Erythroblast (primary cell): ENCODE data around the gene TTLL9.

Source experiments
- DNase-seq, 2 experiments: peaks; one replicate each; lab custom pipeline; 2025; lab: John Stamatoyannopoulos, UW
- GATA1 ChIP-seq: IDR thresholded peaks from 2 replicates; pipeline ENCODE4 v1.6.1; 2011; ENCODE audit warnings: low read depth, mild to moderate bottlenecking, control low read depth, low read length, moderate library complexity
- POLR2A ChIP-seq: IDR thresholded peaks from 2 replicates; pipeline ENCODE4 v1.6.1; 2011; ENCODE audit warnings: mild to moderate bottlenecking, low read length

Gene TTLL9

GRCh38 chr20:31842471-31843157 lies 27.8 kb upstream of the TTLL9 start:
- no peak for TF ChIP-seq POLR2A
- TF ChIP-seq GATA1 = no peak
- no peak for DNase-seq

GRCh38 chr20:31843288-31843687 lies 27.1 kb upstream of the TTLL9 start:
- no peak for TF ChIP-seq POLR2A
- no peak for TF ChIP-seq GATA1
- no peak for DNase-seq

- no peak for DNase-seq
- TF ChIP-seq GATA1 = no peak
- TF ChIP-seq POLR2A = no peak
These were observed 26.6 kb upstream of the TTLL9 start for GRCh38 chr20:31843881-31844280.

- TF ChIP-seq GATA1 = no peak
- TF ChIP-seq POLR2A = no peak
- no peak for DNase-seq
These were observed 25.6 kb upstream of the TTLL9 start for GRCh38 chr20:31844737-31845299.

GRCh38 chr20:31845300-31845863 lies 25.1 kb upstream of the TTLL9 start, which contains the start of gene FOXS1:
Gene FOXS1 (minus strand): TSS chr20:31845604. CDS start chr20:31845542, 62 bp downstream.
- TF ChIP-seq POLR2A (no peak), GATA1 (no peak)
- no peak for DNase-seq

GRCh38 chr20:31846793-31847138 lies 23.7 kb upstream of the TTLL9 start:
- TF ChIP-seq GATA1 (no peak), POLR2A (no peak)
- DNase-seq = no peak

- no peak for TF ChIP-seq POLR2A
- no peak for TF ChIP-seq GATA1
- DNase-seq = no peak
These were observed 22.1 kb upstream of the TTLL9 start for GRCh38 chr20:31848088-31848999.

GRCh38 chr20:31849306-31849930 lies 21.0 kb upstream of the TTLL9 start:
- no peak for DNase-seq
- TF ChIP-seq POLR2A (no peak), GATA1 (no peak)

- TF ChIP-seq POLR2A (no peak), GATA1 (no peak)
- no peak for DNase-seq
These were observed 19.0 kb upstream of the TTLL9 start for GRCh38 chr20:31851240-31851955.

GRCh38 chr20:31853481-31853880 lies 17.0 kb upstream of the TTLL9 start:
- no peak for DNase-seq
- TF ChIP-seq POLR2A = no peak
- TF ChIP-seq GATA1 = no peak

GRCh38 chr20:31856516-31856915 lies 13.9 kb upstream of the TTLL9 start:
- no peak for DNase-seq
- TF ChIP-seq GATA1 = no peak
- TF ChIP-seq POLR2A = no peak

GRCh38 chr20:31857861-31858759 lies 12.3 kb upstream of the TTLL9 start:
- TF ChIP-seq POLR2A (no peak), GATA1 (no peak)
- DNase-seq = no peak
